Neural crest cell (in vitro differentiated cells): Measurements from ENCODE around the gene SNAP25. TPM values are rescaled to one million over a fixed set of nuclear protein-coding genes. Genes with fewer than 3 reads are reported as not detected.

Experiments
- DNase-seq: peaks from one replicate; pipeline ENCODE4 v3.0.0; 2021; ENCODE audit warnings: low read depth, mixed read lengths, low spot score
- H3K27ac Mint-ChIP-seq: one replicate; pipeline ENCODE4 v1.8.0; 2021; ENCODE audit warnings: mild to moderate bottlenecking, mixed read lengths; ENCODE audit not compliant: unreplicated experiment
- H3K27me3 Mint-ChIP-seq: 2 replicates; pipeline ENCODE4 v1.8.0; 2021; ENCODE audit warnings: low read depth, mild to moderate bottlenecking, mixed read lengths
- H3K36me3 Mint-ChIP-seq: 2 replicates; pipeline ENCODE4 v1.8.0; 2021; ENCODE audit warnings: low read depth, mild to moderate bottlenecking, mixed read lengths
- H3K4me1 Mint-ChIP-seq: 2 replicates; pipeline ENCODE4 v1.8.0; 2021; ENCODE audit warnings: mixed read lengths
- H3K4me3 Mint-ChIP-seq: one replicate; pipeline ENCODE4 v1.8.0; 2021; ENCODE audit warnings: mild to moderate bottlenecking, mixed read lengths
- H3K9me3 Mint-ChIP-seq: 2 replicates; pipeline ENCODE4 v1.8.0; 2021; ENCODE audit warnings: mixed read lengths
- CTCF ChIP-seq: fragments of 200-600 bp; sonication (generic); conservative IDR thresholded peaks from 2 replicates; pipeline ENCODE4 v1.5.0; 2021; ENCODE audit warnings: antibody characterized with exemption, mild to moderate bottlenecking
- total RNA-seq: library from RNA; stranded (reverse); gene quantifications from 2 replicates; pipeline ENCODE4 v1.2.1, GENCODE V29; 2021

The SNAP25 gene
- total RNA-seq, 1 donor from 2014 or later: 9.2 TPM

- Mint-ChIP-seq H3K9me3 (peaks cover 5% of the 10 kb centered on the region), H3K4me1 (no peaks in the 10 kb centered on the region), H3K36me3 (no peaks in the 10 kb centered on the region), H3K4me3 (no peak overlapping the region), H3K27ac (no peak overlapping the region), H3K27me3 (no peaks in the 10 kb centered on the region)
- TF ChIP-seq CTCF: no peak
- DNase-seq: no peak
Observed at GRCh38 chr20:10324198-10324847, 105.7 kb downstream of the SNAP25 start.

GRCh38 chr20:10328897-10329255 lies 110.2 kb downstream of the SNAP25 start:
- Mint-ChIP-seq H3K27ac (no peak overlapping the region), H3K4me3 (no peak overlapping the region), H3K9me3 (no peaks in the 10 kb centered on the region), H3K27me3 (no peaks in the 10 kb centered on the region), H3K4me1 (peaks cover 5% of the 10 kb centered on the region), H3K36me3 (no peaks in the 10 kb centered on the region)
- no peak for DNase-seq
- TF ChIP-seq CTCF: no peak

DNA sequence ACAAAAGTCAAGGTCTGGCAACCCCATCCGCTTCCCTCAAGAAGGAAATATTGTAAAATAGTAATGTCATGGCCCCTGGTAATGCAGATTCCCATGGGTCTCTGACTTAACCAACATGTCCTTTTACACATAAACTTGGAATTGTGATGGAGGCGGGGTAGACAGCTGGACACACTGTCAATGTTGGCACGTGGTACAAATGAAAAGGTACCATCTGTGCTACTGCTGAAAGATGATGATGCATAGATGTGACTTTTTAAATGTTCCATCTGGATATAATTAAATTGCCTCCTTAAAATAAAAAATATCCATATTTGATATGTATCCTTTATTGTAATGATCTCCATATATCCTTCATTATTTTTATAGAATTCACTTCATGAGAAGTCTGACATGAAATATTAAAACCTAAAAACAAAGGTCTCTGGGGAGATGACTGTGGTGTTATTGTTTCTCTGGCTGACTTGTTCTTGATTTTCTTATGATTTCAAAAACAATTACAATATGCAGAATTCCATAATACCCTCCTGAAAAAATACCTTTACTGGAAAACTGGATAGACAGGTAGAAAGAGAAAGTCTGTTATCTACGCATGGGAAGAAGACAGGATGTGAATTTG lies 110.9 kb downstream of the SNAP25 start:
- Mint-ChIP-seq H3K27ac (no peak overlapping the region), H3K27me3 (no peaks in the 10 kb centered on the region), H3K9me3 (no peaks in the 10 kb centered on the region), H3K4me3 (no peak overlapping the region), H3K36me3 (no peaks in the 10 kb centered on the region), H3K4me1 (peaks cover 5% of the 10 kb centered on the region)
- no peak for DNase-seq
- no peak for TF ChIP-seq CTCF

DNA sequence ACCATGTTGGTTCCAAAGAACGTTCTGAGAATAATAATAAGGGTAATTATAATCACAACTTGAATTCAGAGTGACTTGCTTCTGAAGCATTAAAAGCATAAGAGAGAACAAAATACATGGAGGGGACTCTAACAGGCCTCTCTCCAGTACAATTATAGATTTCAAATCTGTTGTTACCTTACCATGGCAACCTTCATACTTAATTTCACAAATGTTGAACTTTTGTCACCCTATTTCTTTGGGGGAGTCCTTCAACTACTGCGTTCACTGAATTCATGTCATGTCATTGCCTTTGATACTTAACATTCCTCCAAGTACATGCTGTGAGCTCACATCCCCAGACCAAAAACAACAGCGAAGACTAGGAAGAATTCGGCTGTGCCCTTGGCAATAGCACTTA lies 111.4 kb downstream of the SNAP25 start:
- no peak for TF ChIP-seq CTCF

DNA sequence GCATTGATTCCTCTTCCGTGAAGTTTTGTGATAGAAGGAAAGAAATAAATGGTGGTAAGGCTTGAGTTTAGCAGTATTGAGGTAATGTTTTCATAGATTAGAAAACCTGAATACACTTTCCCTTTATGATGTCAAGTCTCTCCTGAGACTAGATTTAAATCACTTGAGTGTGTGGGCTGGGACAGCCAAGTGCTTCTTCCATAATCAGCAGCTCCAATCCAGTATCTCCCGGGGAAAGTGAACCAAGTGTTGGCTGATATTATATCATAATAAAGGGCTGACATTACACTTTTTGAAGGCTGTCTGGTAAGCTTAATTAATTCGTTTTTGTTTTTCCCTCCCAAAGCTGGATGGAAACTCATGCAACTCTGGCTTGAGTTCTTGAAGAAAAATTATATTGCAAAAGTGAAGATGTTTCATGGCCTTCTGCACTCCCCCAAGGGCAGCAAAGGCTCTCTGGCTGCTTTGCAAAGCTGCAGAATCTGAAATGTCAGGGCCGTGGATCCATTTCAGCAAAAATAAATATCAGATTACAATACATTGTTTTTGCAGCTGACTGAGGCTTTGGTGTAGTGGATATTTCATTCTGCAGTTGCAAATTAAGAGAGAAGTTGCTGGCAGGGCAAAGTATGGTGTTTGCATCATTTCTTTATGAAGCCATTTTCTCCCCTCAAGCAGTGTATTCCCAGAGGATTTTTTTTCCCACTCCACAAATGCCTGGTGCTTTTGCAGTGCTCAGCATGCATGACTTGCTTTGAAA lies 114.2 kb downstream of the SNAP25 start:
- peaks cover 5% of the 10 kb centered on the region for H3K4me1 Mint-ChIP-seq
- DNase-seq: no peak
- TF ChIP-seq CTCF: no peak
- no peak overlapping the region for H3K4me3 Mint-ChIP-seq
- H3K9me3 Mint-ChIP-seq: no peaks in the 10 kb centered on the region
- peaks cover 2% of the 10 kb centered on the region for H3K27me3 Mint-ChIP-seq
- H3K27ac Mint-ChIP-seq: no peak overlapping the region
- H3K36me3 Mint-ChIP-seq: no peaks in the 10 kb centered on the region

More for the DNA sequence above, 111.4 kb downstream of the SNAP25 start:
- H3K27ac Mint-ChIP-seq: no peak overlapping the region
- no peaks in the 10 kb centered on the region for H3K27me3 Mint-ChIP-seq
- H3K4me1 Mint-ChIP-seq: peaks cover 5% of the 10 kb centered on the region
- DNase-seq: no peak
- no peaks in the 10 kb centered on the region for H3K9me3 Mint-ChIP-seq
- no peak overlapping the region for H3K4me3 Mint-ChIP-seq
- H3K36me3 Mint-ChIP-seq: no peaks in the 10 kb centered on the region
